GM12872 (cell line): Measurements from ENCODE around the gene TSBP1.

Source experiments
- CTCF ChIP-seq: IDR thresholded peaks from 3 replicates; pipeline ENCODE4 v1.5.1; 2011; ENCODE audit warnings: low read depth, mild to moderate bottlenecking, low read length, moderate library complexity; ENCODE audit not compliant: insufficient read depth

Gene TSBP1

GRCh38 chr6:32370505-32370904 is 1.2 kb downstream of the TSBP1 start:
- TF ChIP-seq CTCF, result no peak

- TF ChIP-seq CTCF, result no peak
Measured at GRCh38 chr6:32369660-32370059, 2.0 kb downstream of the TSBP1 start.

GRCh38 chr6:32367644-32368043 is 4.1 kb downstream of the TSBP1 start:
- TF ChIP-seq CTCF, result no peak

GRCh38 chr6:32355018-32355417 is 16.7 kb downstream of the TSBP1 start:
- TF ChIP-seq CTCF, result no peak

- TF ChIP-seq CTCF, result no peak
Measured at GRCh38 chr6:32353348-32353747, 18.4 kb downstream of the TSBP1 start.

DNA sequence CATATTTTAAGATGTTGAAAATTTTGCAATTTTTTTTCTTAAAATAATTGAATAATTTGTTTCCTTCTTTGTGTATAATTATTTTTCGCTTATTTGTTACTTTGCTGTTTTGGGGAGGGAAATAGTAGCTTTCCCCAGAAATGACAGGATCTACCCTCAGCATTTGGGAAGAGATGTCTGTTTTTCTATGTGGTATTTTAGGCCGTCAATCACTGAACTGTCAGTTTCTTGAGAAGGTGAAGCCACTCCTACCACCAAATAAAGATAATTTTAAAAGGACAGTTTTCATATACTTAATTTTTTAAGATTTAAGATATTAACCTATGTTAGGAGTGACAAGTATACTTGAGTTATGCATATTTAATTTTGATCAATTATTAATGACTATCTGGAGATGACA is 31.5 kb downstream of the TSBP1 start:
- TF ChIP-seq CTCF, result no peak

DNA sequence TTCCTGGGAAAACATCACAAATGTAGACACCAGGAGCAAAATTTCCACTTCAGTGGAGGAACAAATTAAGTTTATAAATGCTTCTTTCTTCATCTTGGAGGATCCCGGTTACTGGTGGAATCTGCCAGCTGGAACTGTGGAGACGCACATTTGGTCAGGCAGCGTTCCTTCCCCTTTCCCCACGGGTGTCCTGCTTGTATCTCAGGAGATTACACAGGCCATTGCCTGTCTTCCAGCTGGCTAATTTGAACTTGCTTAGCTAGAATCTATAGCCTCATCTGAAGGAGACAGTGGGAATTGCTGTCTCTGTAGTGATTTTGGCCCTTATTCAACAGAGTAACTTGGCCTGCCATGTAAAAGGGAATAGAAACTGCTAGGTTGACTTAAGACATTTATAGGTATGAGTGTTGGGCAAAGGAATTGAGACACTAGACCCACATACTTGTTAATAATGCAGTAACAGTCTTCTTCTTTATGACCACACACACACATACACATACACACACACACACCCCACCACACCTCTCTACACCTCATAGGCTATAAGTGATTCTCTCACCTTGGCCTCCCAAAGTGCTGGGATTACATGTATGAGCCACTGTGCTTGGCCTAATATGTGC is 34.4 kb downstream of the TSBP1 start:
- TF ChIP-seq CTCF, result no peak
